Panc1 (cell line): ENCODE results near the gene DRD2.

Experiments
- SIN3A ChIP-seq: IDR thresholded peaks from 2 replicates; pipeline ENCODE4 v1.6.1; 2012; ENCODE audit warnings: low read depth, mild to moderate bottlenecking, low read length, moderate library complexity, borderline replicate concordance; ENCODE audit not compliant: insufficient read depth
- TCF7L2 ChIP-seq: IDR thresholded peaks from 2 replicates; pipeline ENCODE4 v1.6.1; 2011; ENCODE audit warnings: mild to moderate bottlenecking, low read depth, low read length, inconsistent platforms
- TF ChIP-seq, protein P1 (sequence below): fragments of 450-650 bp; IDR thresholded peaks from 2 replicates; pipeline ENCODE4 v1.5.1; 2017; ENCODE audit warnings: mild to moderate bottlenecking
- TF ChIP-seq, protein P2 (sequence below), 2 experiments: IDR thresholded peaks; 2 replicates each; pipeline ENCODE4 v1.6.1; 2011 to 2012; ENCODE audit warnings: low read depth in 2 of 2, control low read depth in 1 of 2, low read length in 1 of 2, mild to moderate bottlenecking in 1 of 2, moderate library complexity in 1 of 2; ENCODE audit not compliant: insufficient read depth in 1 of 2

- TF ChIP-seq, protein P1, sequence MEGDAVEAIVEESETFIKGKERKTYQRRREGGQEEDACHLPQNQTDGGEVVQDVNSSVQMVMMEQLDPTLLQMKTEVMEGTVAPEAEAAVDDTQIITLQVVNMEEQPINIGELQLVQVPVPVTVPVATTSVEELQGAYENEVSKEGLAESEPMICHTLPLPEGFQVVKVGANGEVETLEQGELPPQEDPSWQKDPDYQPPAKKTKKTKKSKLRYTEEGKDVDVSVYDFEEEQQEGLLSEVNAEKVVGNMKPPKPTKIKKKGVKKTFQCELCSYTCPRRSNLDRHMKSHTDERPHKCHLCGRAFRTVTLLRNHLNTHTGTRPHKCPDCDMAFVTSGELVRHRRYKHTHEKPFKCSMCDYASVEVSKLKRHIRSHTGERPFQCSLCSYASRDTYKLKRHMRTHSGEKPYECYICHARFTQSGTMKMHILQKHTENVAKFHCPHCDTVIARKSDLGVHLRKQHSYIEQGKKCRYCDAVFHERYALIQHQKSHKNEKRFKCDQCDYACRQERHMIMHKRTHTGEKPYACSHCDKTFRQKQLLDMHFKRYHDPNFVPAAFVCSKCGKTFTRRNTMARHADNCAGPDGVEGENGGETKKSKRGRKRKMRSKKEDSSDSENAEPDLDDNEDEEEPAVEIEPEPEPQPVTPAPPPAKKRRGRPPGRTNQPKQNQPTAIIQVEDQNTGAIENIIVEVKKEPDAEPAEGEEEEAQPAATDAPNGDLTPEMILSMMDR, result no peak
- TF ChIP-seq SIN3A (no peak), TCF7L2 (no peak)
- TF ChIP-seq, protein P2, sequence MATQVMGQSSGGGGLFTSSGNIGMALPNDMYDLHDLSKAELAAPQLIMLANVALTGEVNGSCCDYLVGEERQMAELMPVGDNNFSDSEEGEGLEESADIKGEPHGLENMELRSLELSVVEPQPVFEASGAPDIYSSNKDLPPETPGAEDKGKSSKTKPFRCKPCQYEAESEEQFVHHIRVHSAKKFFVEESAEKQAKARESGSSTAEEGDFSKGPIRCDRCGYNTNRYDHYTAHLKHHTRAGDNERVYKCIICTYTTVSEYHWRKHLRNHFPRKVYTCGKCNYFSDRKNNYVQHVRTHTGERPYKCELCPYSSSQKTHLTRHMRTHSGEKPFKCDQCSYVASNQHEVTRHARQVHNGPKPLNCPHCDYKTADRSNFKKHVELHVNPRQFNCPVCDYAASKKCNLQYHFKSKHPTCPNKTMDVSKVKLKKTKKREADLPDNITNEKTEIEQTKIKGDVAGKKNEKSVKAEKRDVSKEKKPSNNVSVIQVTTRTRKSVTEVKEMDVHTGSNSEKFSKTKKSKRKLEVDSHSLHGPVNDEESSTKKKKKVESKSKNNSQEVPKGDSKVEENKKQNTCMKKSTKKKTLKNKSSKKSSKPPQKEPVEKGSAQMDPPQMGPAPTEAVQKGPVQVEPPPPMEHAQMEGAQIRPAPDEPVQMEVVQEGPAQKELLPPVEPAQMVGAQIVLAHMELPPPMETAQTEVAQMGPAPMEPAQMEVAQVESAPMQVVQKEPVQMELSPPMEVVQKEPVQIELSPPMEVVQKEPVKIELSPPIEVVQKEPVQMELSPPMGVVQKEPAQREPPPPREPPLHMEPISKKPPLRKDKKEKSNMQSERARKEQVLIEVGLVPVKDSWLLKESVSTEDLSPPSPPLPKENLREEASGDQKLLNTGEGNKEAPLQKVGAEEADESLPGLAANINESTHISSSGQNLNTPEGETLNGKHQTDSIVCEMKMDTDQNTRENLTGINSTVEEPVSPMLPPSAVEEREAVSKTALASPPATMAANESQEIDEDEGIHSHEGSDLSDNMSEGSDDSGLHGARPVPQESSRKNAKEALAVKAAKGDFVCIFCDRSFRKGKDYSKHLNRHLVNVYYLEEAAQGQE (IDR thresholded peaks at IDR 0.05; ENCODE audit: insufficient read depth in 1 of 2, low read depth in 2 of 2, low read length in 1 of 2), result no peak
These were observed 31.3 kb upstream of the DRD2 start for GRCh38 chr11:113506461-113506860.
